ENCODE results near the gene BMPER. TPM values are rescaled to one million over a fixed set of nuclear protein-coding genes. Genes with fewer than 3 reads are reported as not detected.

Gene BMPER
- total RNA-seq, 1 experiment from 2014 or later: not detected

GRCh38 chr7:33961948-33962347 is 56.6 kb downstream of the BMPER start:
- intact Hi-C loops (cut with micrococcal nuclease; ENCODE audit: unreplicated experiment): no loop called here
- Histone ChIP-seq H3K27ac (ENCODE audit: low read length) (no peak overlapping the region), H3K9me3 (ENCODE audit: control insufficient read depth, insufficient read depth, low read depth, low read length) (no peaks in the 10 kb centered on the region), H3K27me3 (ENCODE audit: control insufficient read depth, insufficient read depth, low read length) (no peaks in the 10 kb centered on the region), H3K4me1 (ENCODE audit: control insufficient read depth, insufficient read depth, low read length) (no peaks in the 10 kb centered on the region), H3K36me3 (ENCODE audit: control insufficient read depth, insufficient read depth, low read length) (no peaks in the 10 kb centered on the region), H3K4me3 (ENCODE audit: low read depth in 2 of 2, low read length in 2 of 2) (no peak overlapping the region)
- CTCF ChIA-PET: no interaction called here
- POLR2A ChIA-PET: interaction anchor here (0.7 kb wide), 1 partner anchor 46 kb away, joined by 4 read pairs; no protein-coding TSS in a partner anchor
- BruUV-seq (replicated peaks): no TSS peak
- DNase-seq (ENCODE audit: low read depth, low spot score): no peak
- in situ Hi-C loops (cut with HindIII; ENCODE audit: low pct_unique_long_range_greater_than_20kb, low sequenced_read_pairs): no loop called here
- no peak for ATAC-seq
- TF ChIP-seq REST (IDR thresholded peaks at IDR 0.05; ENCODE audit: insufficient read depth in 1 of 2, low read depth in 2 of 2, low read length in 1 of 2) (no peak), CTCF (IDR thresholded peaks at IDR 0.05) (no peak), TCF7L2 (IDR thresholded peaks at IDR 0.05; ENCODE audit: low read depth, low read length) (no peak), SIN3A (IDR thresholded peaks at IDR 0.05; ENCODE audit: borderline replicate concordance, insufficient read depth, low read depth, low read length) (no peak), POLR2AphosphoS5 (IDR thresholded peaks at IDR 0.05; ENCODE audit: low read depth, low read length) (no peak)

- POLR2A ChIA-PET: no interaction called here
- Histone ChIP-seq H3K36me3 (ENCODE audit: control insufficient read depth, insufficient read depth, low read length) (no peaks in the 10 kb centered on the region), H3K27me3 (ENCODE audit: control insufficient read depth, insufficient read depth, low read length) (no peaks in the 10 kb centered on the region), H3K27ac (ENCODE audit: low read length) (no peak overlapping the region), H3K4me3 (ENCODE audit: low read depth in 2 of 2, low read length in 2 of 2) (no peak overlapping the region), H3K9me3 (ENCODE audit: control insufficient read depth, insufficient read depth, low read depth, low read length) (no peaks in the 10 kb centered on the region), H3K4me1 (ENCODE audit: control insufficient read depth, insufficient read depth, low read length) (no peaks in the 10 kb centered on the region)
- in situ Hi-C loops (cut with HindIII; ENCODE audit: low pct_unique_long_range_greater_than_20kb, low sequenced_read_pairs) (no loop called here), intact Hi-C loops (cut with micrococcal nuclease; ENCODE audit: unreplicated experiment) (no loop called here)
- CTCF ChIA-PET: no interaction called here
- TF ChIP-seq REST (IDR thresholded peaks at IDR 0.05; ENCODE audit: insufficient read depth in 1 of 2, low read depth in 2 of 2, low read length in 1 of 2) (no peak), POLR2AphosphoS5 (IDR thresholded peaks at IDR 0.05; ENCODE audit: low read depth, low read length) (no peak), TCF7L2 (IDR thresholded peaks at IDR 0.05; ENCODE audit: low read depth, low read length) (no peak), SIN3A (IDR thresholded peaks at IDR 0.05; ENCODE audit: borderline replicate concordance, insufficient read depth, low read depth, low read length) (no peak), CTCF (IDR thresholded peaks at IDR 0.05) (no peak)
- BruUV-seq (replicated peaks): no TSS peak
- DNase-seq (ENCODE audit: low read depth, low spot score) (no peak), ATAC-seq (no peak)
Measured at GRCh38 chr7:33964417-33965182, 59.3 kb downstream of the BMPER start.
